NCI-H128 (cell line): ENCODE results near the gene MRPS35.

Experiments
- DNase-seq: peaks from one replicate; lab custom pipeline; 2025; ENCODE audit not compliant: unreplicated experiment; lab: John Stamatoyannopoulos, UW

Gene MRPS35

GRCh38 chr12:27805238-27805637 is 94.6 kb downstream of the MRPS35 start:
- DNase-seq = no peak
